Adipocyte (in vitro differentiated cells): ENCODE results near the gene AHDC1.
A peak's percentile ranks its signal among the peaks of the same experiment; 100 is the strongest.

Experiments used
- DNase-seq: peaks from one replicate; pipeline ENCODE4 v3.0.0-alpha.2; 2015; ENCODE audit warnings: low read depth
- H3K27me3 ChIP-seq: replicated peaks from 2 replicates; pipeline ENCODE4 v1.7.0; 2013; ENCODE audit warnings: mild to moderate bottlenecking, low read length, moderate library complexity; ENCODE audit not compliant: control insufficient read depth, insufficient read depth
- H3K36me3 ChIP-seq: 2 replicates; pipeline ENCODE4 v1.7.0; 2013; ENCODE audit warnings: low read length, mild to moderate bottlenecking, moderate library complexity; ENCODE audit not compliant: control insufficient read depth, insufficient read depth, severe bottlenecking
- H3K4me1 ChIP-seq: 2 replicates; pipeline ENCODE4 v1.7.0; 2013; ENCODE audit warnings: mild to moderate bottlenecking, low read length, moderate library complexity; ENCODE audit not compliant: control insufficient read depth, insufficient read depth
- H3K4me3 ChIP-seq: 2 replicates; pipeline ENCODE4 v1.7.0; 2013; ENCODE audit warnings: mild to moderate bottlenecking, low read length, moderate library complexity
- H3K9ac ChIP-seq: 2 replicates; pipeline ENCODE4 v1.7.0; 2013; ENCODE audit warnings: mild to moderate bottlenecking, low read length, moderate library complexity
- H3K9me3 ChIP-seq: 2 replicates; pipeline ENCODE4 v1.7.0; 2013; ENCODE audit warnings: mild to moderate bottlenecking, low read length, moderate library complexity; ENCODE audit not compliant: control insufficient read depth

Gene AHDC1

DNA sequence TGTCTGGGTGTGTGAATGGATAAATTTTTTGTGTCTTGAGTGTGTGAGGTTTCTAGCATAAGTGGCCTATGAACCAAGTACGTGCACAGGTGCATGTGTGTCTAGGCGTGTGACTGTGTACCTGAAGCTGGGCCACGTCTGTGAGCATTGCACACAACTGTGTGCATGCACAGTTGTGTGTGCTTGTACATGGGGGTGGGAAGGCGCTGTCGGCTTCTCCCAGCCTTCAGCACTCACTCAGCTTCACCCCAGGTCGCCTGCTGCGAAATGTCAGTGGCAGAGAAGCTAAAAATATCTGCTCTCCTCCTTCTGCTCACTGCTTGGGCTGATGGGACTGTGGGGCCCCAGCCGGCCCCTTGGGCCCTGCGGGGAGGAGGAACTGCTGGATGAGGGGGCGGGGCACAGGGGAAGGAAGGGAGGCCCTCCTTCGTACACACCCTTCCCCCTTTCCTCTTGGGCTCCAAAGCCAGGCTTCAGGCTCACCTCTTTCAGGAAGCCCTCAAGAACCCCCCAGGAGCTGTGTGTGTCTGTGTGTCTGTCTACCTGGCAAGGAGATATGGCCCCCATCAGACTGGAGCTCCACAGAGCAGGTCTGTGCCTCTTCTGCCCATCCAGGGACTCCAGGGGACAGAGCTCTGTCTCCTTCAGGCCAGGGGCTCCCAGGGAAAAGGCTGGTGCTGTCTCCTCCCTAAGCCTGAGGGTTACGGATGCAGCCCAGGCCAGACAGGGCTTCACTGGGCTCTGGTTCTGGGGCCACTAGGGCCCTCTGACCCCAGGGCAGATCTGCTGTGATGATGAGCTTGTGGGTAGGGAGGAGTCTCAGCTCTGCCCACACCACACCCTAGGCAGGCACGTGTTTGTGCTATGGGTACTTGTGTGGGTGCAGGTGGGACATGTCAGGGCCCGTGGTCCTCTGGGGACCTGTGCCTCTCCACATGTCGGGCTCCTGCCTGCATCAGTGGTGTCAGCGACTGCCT lies 78.4 kb downstream of the AHDC1 start:
- Histone ChIP-seq H3K27me3 (no peaks in the 10 kb centered on the region), H3K36me3 (no peaks in the 10 kb centered on the region), H3K4me1 (peaks cover 62% of the 10 kb centered on the region), H3K9ac (peak overlapping the region; percentile 78), H3K9me3 (no peaks in the 10 kb centered on the region), H3K4me3 (peak overlapping the region; percentile 46)
- DNase-seq, result peak; percentile 76

- Histone ChIP-seq H3K9ac (peak overlapping the region; percentile 48), H3K4me3 (no peak overlapping the region), H3K4me1 (peaks cover 50% of the 10 kb centered on the region)
Measured at GRCh38 chr1:27523337-27524020, 80.5 kb downstream of the AHDC1 start.

DNA sequence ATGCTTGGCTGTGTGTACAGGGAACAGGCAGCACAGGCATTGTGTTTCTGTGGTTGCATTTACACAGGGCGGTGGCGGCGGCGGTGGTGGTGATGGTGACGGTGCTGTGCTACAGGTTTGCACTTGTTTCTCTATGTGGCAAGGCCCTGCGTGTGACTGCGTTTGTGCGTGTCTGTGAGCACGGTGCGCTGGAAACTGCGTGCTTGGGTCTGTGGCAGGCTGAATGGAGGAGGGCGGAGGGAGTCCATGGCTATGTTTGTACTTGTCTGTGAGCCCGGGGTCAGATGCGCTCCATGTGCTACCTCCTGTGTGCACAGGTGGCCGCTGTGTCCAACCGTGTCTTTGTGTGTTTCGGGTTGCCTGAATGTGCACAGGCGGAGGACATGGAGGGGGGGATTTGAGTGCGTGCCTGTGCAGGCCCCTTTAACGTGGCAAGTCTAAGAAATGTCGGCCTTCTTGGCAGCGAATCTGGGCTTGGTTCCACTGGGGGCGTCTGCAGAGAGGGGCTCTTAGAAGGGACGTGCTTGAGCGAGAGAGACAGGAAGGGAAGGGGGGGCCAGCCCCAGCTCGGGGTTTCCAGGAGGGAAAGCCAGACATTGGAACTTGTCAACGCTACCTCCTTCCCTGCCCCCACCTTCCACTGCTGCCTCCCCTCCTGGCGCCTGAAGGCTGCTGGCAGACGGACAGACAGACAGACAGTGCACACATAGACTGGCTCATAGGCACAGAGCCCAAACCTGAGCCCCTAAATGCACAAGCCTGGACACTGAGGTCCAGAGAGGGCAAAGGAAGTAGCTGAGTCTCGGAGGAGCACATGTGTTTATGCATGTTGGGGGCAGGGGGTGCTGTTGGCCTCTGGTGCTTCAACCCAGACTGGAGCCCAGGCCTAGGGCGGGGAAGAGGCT lies 81.3 kb downstream of the AHDC1 start:
- Histone ChIP-seq H3K27me3 (no peaks in the 10 kb centered on the region), H3K9ac (no peak overlapping the region), H3K4me1 (peaks cover 46% of the 10 kb centered on the region), H3K36me3 (no peaks in the 10 kb centered on the region), H3K4me3 (no peak overlapping the region), H3K9me3 (no peaks in the 10 kb centered on the region)
- DNase-seq, result no peak

More at GRCh38 chr1:27523337-27524020, 80.5 kb downstream of the AHDC1 start:
- no peaks in the 10 kb centered on the region for H3K36me3 ChIP-seq
- DNase-seq, result no peak
- no peaks in the 10 kb centered on the region for H3K27me3 ChIP-seq
- H3K9me3 ChIP-seq, result no peaks in the 10 kb centered on the region

- Histone ChIP-seq H3K9ac (no peak overlapping the region), H3K27me3 (no peaks in the 10 kb centered on the region), H3K4me1 (peaks cover 42% of the 10 kb centered on the region), H3K9me3 (no peaks in the 10 kb centered on the region), H3K36me3 (no peaks in the 10 kb centered on the region), H3K4me3 (no peak overlapping the region)
- DNase-seq, result no peak
Measured at GRCh38 chr1:27521861-27522431, 82.0 kb downstream of the AHDC1 start.

DNA sequence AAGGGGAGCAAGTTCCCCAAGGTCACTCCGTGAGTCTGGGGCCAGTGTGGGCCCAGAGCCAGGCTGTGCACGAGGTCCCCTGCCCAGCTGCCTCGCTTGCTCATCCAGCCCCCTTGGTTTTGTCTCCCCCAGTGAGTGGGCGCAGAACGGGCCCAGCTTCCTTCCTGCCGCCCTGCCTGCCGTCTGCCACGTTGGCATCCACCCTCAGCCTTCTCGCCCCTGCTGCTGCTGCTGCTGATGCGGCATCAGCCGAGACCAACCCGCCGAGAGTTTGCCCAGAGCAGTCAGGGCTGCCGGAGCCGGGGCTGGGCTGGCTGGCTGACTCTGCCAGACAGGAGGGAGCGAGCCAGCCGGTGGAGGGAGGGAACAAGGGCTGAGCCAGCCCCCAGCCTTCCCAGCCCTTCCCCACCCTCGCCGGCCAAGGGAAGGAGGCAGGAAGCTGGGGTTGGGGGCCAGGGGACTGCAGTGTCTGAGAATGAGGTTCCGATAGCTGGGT lies 82.6 kb downstream of the AHDC1 start:
- H3K27me3 ChIP-seq, result no peaks in the 10 kb centered on the region
- no peak overlapping the region for H3K4me3 ChIP-seq
- peaks cover 42% of the 10 kb centered on the region for H3K4me1 ChIP-seq
- H3K9me3 ChIP-seq, result no peaks in the 10 kb centered on the region
- peak overlapping the region; percentile 17 for H3K9ac ChIP-seq
- DNase-seq, result no peak
- H3K36me3 ChIP-seq, result no peaks in the 10 kb centered on the region

GRCh38 chr1:27520651-27521050 lies 83.3 kb downstream of the AHDC1 start:
- H3K4me3 ChIP-seq, result no peak overlapping the region
- H3K9me3 ChIP-seq, result no peaks in the 10 kb centered on the region
- H3K9ac ChIP-seq, result peak overlapping the region; percentile 17
- no peak for DNase-seq
- H3K4me1 ChIP-seq, result peaks cover 39% of the 10 kb centered on the region
- H3K27me3 ChIP-seq, result no peaks in the 10 kb centered on the region
- no peaks in the 10 kb centered on the region for H3K36me3 ChIP-seq

DNA sequence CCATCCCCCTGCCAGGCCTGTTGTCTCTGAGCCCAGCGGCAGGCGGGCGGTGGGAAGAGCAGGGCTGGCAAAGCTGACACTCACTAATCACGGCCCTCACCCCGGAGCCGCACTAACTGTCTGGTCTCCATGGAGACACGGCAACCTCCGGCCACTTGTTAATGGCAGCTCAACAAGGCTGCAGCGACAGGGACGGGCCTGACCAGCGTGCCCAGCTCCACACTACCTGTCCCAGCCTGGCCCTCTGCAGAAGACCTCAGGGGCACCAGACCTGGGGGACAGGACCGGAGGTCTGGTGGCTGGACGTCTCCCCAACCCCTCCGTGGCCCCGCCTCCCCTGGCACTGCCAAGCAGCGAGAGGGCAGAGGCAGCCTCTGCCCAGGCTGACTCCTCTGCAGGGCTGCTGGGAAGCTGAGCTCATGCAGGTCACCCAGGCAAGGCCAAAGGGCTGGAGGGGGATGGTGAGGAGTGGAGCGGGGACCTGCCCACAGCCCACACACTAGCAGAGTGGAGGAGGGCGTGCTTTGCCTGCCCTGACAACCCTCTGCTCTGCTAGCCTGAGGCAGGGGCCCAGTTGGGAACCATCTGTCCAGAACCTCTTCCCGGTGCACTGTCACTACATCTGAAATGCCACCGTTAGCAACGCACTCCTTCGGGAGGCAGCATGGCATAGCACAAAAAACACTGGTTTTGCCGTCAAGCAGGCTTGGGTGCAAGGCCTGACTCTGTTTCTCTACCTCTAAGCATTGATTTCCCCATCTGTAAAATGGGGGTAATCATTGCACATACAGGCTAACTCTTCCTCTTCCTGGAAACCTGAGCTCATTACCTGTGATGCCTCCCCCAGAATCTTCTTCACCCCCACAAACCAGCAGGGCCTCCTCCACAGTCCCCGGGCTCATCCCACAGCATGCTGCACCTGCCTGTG lies 84.3 kb downstream of the AHDC1 start:
- no peak overlapping the region for H3K4me3 ChIP-seq
- H3K27me3 ChIP-seq, result no peaks in the 10 kb centered on the region
- DNase-seq, result no peak
- no peaks in the 10 kb centered on the region for H3K36me3 ChIP-seq
- H3K9me3 ChIP-seq, result no peaks in the 10 kb centered on the region
- no peak overlapping the region for H3K9ac ChIP-seq
- peaks cover 32% of the 10 kb centered on the region for H3K4me1 ChIP-seq

GRCh38 chr1:27518808-27519207 lies 85.1 kb downstream of the AHDC1 start:
- H3K4me3 ChIP-seq, result no peak overlapping the region
- DNase-seq, result no peak
- no peaks in the 10 kb centered on the region for H3K27me3 ChIP-seq
- no peaks in the 10 kb centered on the region for H3K36me3 ChIP-seq
- no peaks in the 10 kb centered on the region for H3K9me3 ChIP-seq
- peaks cover 30% of the 10 kb centered on the region for H3K4me1 ChIP-seq
- no peak overlapping the region for H3K9ac ChIP-seq

DNA sequence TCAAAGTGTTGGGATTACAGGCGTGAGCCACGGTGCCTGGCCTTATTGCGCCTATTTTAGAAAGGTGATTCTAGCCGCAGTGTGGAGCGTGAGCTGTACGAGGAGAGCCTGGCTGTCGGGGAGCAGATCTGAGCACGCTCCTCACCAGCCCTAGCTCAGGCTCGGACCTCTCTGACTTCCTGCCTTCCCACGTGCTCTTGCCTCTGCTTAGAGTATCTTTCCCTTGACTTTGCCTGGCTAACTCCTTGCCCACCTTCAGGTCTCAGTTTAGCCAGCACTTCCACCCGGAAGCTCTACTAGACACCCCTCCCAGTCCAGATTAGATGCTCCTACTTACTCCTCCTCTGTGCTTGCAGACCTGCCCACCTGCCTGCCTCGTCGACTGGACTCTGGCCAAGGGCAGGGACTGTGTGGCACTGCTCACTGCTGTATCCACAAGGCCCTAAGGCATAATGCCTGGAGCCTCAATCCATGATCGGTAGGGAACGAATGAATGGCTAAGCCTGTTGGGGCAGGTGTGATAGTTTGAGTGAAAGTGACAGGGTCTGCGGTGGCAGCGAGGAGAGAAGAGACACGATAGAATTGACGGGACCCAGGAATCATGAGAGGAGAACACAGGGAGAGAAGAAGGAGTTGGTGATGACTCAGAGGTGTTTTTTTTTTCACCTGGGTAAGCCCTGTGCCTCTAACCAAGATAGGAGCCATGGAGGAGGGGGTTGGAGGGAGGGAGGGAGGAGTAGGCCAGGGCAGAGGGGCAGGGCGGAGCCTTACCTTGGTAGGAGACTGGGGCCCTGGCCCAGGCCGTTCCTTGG lies 85.8 kb downstream of the AHDC1 start:
- Histone ChIP-seq H3K27me3 (no peaks in the 10 kb centered on the region), H3K4me1 (peaks cover 27% of the 10 kb centered on the region), H3K4me3 (no peak overlapping the region), H3K9ac (no peak overlapping the region), H3K9me3 (no peaks in the 10 kb centered on the region), H3K36me3 (no peaks in the 10 kb centered on the region)
- DNase-seq, result no peak
